Measurements from ENCODE around the gene ANKAR.
"Not testable (repeated sequence)": the region's sequence is repeated elsewhere in the genome, so short reads cannot be mapped to it uniquely, and the experiment has no call there.

GRCh38 chr2:189653464-189653863, 21.0 kb upstream of the ANKAR start:
- TF ChIP-seq ZFX (IDR thresholded peaks at IDR 0.05); CTCF (conservative IDR thresholded peaks at IDR 0.05): not testable (repeated sequence)
